RWPE2 (cell line): Measurements from ENCODE around the gene CAMK2G.
A peak's percentile ranks its signal among the peaks of the same experiment; 100 is the strongest.

Experiments
- ATAC-seq: fragments of 200-7000 bp; cut with Tn5 transposase; 3 replicates; pipeline ENCODE4 v1.9.1; 2021; ENCODE audit warnings: low read depth
- DNase-seq: peaks from one replicate; pipeline ENCODE4 v3.0.0-alpha.2; 2020; ENCODE audit warnings: low spot score
- H3K27ac ChIP-seq: fragments of 450-650 bp; 2 replicates; pipeline ENCODE4 v1.5.1; 2017; ENCODE audit warnings: mild to moderate bottlenecking; ENCODE audit not compliant: poor library complexity, severe bottlenecking
- H3K27me3 ChIP-seq: fragments of 250-450 bp; sonication (Bioruptor Pico); 2 replicates; pipeline ENCODE4 v1.5.1; 2021; ENCODE audit warnings: mild to moderate bottlenecking, moderate library complexity; ENCODE audit not compliant: insufficient read depth, poor library complexity, severe bottlenecking
- H3K36me3 ChIP-seq: fragments of 250-450 bp; sonication (Bioruptor Pico); 2 replicates; pipeline ENCODE4 v1.5.1; 2020; ENCODE audit warnings: low read depth, mild to moderate bottlenecking, moderate library complexity
- H3K4me1 ChIP-seq: fragments of 250-450 bp; sonication (Bioruptor Pico); 2 replicates; pipeline ENCODE4 v1.5.1; 2021; ENCODE audit warnings: mild to moderate bottlenecking, moderate library complexity; ENCODE audit not compliant: insufficient read depth, poor library complexity, severe bottlenecking
- H3K4me3 ChIP-seq: fragments of 250-450 bp; sonication (Bioruptor Pico); 2 replicates; pipeline ENCODE4 v1.5.1; 2021; ENCODE audit warnings: mild to moderate bottlenecking, moderate library complexity; ENCODE audit not compliant: severe bottlenecking
- H3K9me3 ChIP-seq: fragments of 250-450 bp; sonication (Bioruptor Pico); 2 replicates; pipeline ENCODE4 v1.5.1; 2021; ENCODE audit warnings: mild to moderate bottlenecking, moderate library complexity; ENCODE audit not compliant: severe bottlenecking
- CTCF ChIP-seq: fragments of 450-650 bp; IDR thresholded peaks from one replicate; pipeline ENCODE4 v1.5.1; 2017; ENCODE audit warnings: mild to moderate bottlenecking, moderate library complexity; ENCODE audit not compliant: poor library complexity, severe bottlenecking

The CAMK2G gene

GRCh38 chr10:73902351-73902750 lies 28.0 kb upstream of the CAMK2G start:
- Histone ChIP-seq H3K4me1 (peaks cover 43% of the 10 kb centered on the region), H3K9me3 (no peaks in the 10 kb centered on the region), H3K36me3 (no peaks in the 10 kb centered on the region), H3K27me3 (no peaks in the 10 kb centered on the region), H3K27ac (no peak overlapping the region), H3K4me3 (no peak overlapping the region)
- no peak for ATAC-seq
- no peak for TF ChIP-seq CTCF
- DNase-seq: no peak

GRCh38 chr10:73901261-73901660 lies 26.9 kb upstream of the CAMK2G start:
- Histone ChIP-seq H3K4me1 (peaks cover 32% of the 10 kb centered on the region), H3K4me3 (no peak overlapping the region), H3K9me3 (no peaks in the 10 kb centered on the region), H3K36me3 (no peaks in the 10 kb centered on the region), H3K27me3 (no peaks in the 10 kb centered on the region), H3K27ac (no peak overlapping the region)
- DNase-seq: no peak
- TF ChIP-seq CTCF: no peak
- no peak for ATAC-seq

GRCh38 chr10:73900064-73900463 lies 25.7 kb upstream of the CAMK2G start:
- no peaks in the 10 kb centered on the region for H3K9me3 ChIP-seq
- TF ChIP-seq CTCF: no peak
- ATAC-seq: no peak
- no peak overlapping the region for H3K4me3 ChIP-seq
- peaks cover 21% of the 10 kb centered on the region for H3K4me1 ChIP-seq
- no peaks in the 10 kb centered on the region for H3K36me3 ChIP-seq
- peak overlapping the region; percentile 99 for H3K27ac ChIP-seq
- H3K27me3 ChIP-seq: no peaks in the 10 kb centered on the region
- DNase-seq: no peak

GRCh38 chr10:73899423-73899822 lies 25.1 kb upstream of the CAMK2G start:
- no peak overlapping the region for H3K4me3 ChIP-seq
- DNase-seq (peak; percentile 84), ATAC-seq (peak; percentile 96)
- peak overlapping the region; percentile 99 for H3K27ac ChIP-seq
- H3K4me1 ChIP-seq: peaks cover 27% of the 10 kb centered on the region
- no peaks in the 10 kb centered on the region for H3K9me3 ChIP-seq
- H3K36me3 ChIP-seq: no peaks in the 10 kb centered on the region
- no peak for TF ChIP-seq CTCF
- H3K27me3 ChIP-seq: no peaks in the 10 kb centered on the region

- no peaks in the 10 kb centered on the region for H3K27me3 ChIP-seq
- H3K27ac ChIP-seq: peak overlapping the region; percentile 99
- DNase-seq: no peak
- H3K9me3 ChIP-seq: no peaks in the 10 kb centered on the region
- no peaks in the 10 kb centered on the region for H3K36me3 ChIP-seq
- H3K4me1 ChIP-seq: peaks cover 33% of the 10 kb centered on the region
- TF ChIP-seq CTCF: no peak
- ATAC-seq: no peak; the same call in 2 of the 3 replicates
- H3K4me3 ChIP-seq: no peak overlapping the region
These were observed 24.5 kb upstream of the CAMK2G start for GRCh38 chr10:73898730-73899410.
